WTC11 (cell line): ENCODE data around the gene MPV17L.
"Not testable (repeated sequence)": the region's sequence is repeated elsewhere in the genome, so short reads cannot be mapped to it uniquely, and the experiment has no call there.

Experiments used
- FOXJ3 ChIP-seq: sonication (generic); formaldehyde crosslinking; IDR thresholded peaks from 2 replicates; pipeline ENCODE4 v1.9.0; 2021; ENCODE audit warnings: missing genetic modification reagents, mild to moderate bottlenecking, borderline replicate concordance
- KAT7 ChIP-seq: sonication (generic); formaldehyde crosslinking; IDR thresholded peaks from 2 replicates; pipeline ENCODE4 v1.8.1; 2023; ENCODE audit warnings: missing genetic modification reagents, mild to moderate bottlenecking, borderline replicate concordance
- MXD4 ChIP-seq: fragments of 250-450 bp; sonication (Bioruptor Pico); IDR thresholded peaks from 2 replicates; pipeline ENCODE4 v1.8.0; 2021; ENCODE audit warnings: mild to moderate bottlenecking, moderate library complexity, borderline replicate concordance
- MYBL2 ChIP-seq: sonication (generic); formaldehyde crosslinking; IDR thresholded peaks from 2 replicates; pipeline ENCODE4 v1.8.1; 2023; ENCODE audit warnings: mild to moderate bottlenecking, moderate library complexity, missing genetic modification reagents
- NFE2L1 ChIP-seq: sonication (generic); formaldehyde crosslinking; IDR thresholded peaks from 2 replicates; pipeline ENCODE4 v1.8.1; 2023; ENCODE audit warnings: missing genetic modification reagents
- NR2C2 ChIP-seq: sonication (generic); formaldehyde crosslinking; IDR thresholded peaks from 2 replicates; pipeline ENCODE4 v1.8.0; 2022; ENCODE audit warnings: mild to moderate bottlenecking, missing genetic modification reagents
- OVOL2 ChIP-seq: fragments of 250-450 bp; sonication (Bioruptor Pico); IDR thresholded peaks from 2 replicates; pipeline ENCODE4 v1.9.0; 2021; ENCODE audit warnings: mild to moderate bottlenecking, borderline replicate concordance
- RELA ChIP-seq: sonication (generic); formaldehyde crosslinking; IDR thresholded peaks from 2 replicates; pipeline ENCODE4 v1.8.1; 2022; ENCODE audit warnings: missing genetic modification reagents, mild to moderate bottlenecking, borderline replicate concordance
- ZNF121 ChIP-seq: sonication (generic); formaldehyde crosslinking; IDR thresholded peaks from 2 replicates; pipeline ENCODE4 v1.8.0; 2023; ENCODE audit warnings: missing genetic modification reagents
- TF ChIP-seq, protein P1 (sequence below): sonication (generic); formaldehyde crosslinking; conservative IDR thresholded peaks from 2 replicates; pipeline ENCODE4 v1.8.1; 2022; ENCODE audit warnings: mild to moderate bottlenecking, missing genetic modification reagents
- TF ChIP-seq, protein P2 (sequence below): fragments of 250-450 bp; sonication (Bioruptor Pico); IDR thresholded peaks from 2 replicates; pipeline ENCODE4 v1.9.0; 2021; ENCODE audit warnings: mild to moderate bottlenecking, borderline replicate concordance
- TF ChIP-seq, protein P3 (sequence below): fragments of 200-600 bp; IDR thresholded peaks from 2 replicates; pipeline ENCODE4 v1.8.0; 2022; ENCODE audit warnings: antibody characterized with exemption
- TF ChIP-seq, protein P4 (sequence below): sonication (generic); formaldehyde crosslinking; IDR thresholded peaks from 2 replicates; pipeline ENCODE4 v1.8.1; 2023; ENCODE audit warnings: mild to moderate bottlenecking, missing genetic modification reagents, moderate library complexity

DNA sequence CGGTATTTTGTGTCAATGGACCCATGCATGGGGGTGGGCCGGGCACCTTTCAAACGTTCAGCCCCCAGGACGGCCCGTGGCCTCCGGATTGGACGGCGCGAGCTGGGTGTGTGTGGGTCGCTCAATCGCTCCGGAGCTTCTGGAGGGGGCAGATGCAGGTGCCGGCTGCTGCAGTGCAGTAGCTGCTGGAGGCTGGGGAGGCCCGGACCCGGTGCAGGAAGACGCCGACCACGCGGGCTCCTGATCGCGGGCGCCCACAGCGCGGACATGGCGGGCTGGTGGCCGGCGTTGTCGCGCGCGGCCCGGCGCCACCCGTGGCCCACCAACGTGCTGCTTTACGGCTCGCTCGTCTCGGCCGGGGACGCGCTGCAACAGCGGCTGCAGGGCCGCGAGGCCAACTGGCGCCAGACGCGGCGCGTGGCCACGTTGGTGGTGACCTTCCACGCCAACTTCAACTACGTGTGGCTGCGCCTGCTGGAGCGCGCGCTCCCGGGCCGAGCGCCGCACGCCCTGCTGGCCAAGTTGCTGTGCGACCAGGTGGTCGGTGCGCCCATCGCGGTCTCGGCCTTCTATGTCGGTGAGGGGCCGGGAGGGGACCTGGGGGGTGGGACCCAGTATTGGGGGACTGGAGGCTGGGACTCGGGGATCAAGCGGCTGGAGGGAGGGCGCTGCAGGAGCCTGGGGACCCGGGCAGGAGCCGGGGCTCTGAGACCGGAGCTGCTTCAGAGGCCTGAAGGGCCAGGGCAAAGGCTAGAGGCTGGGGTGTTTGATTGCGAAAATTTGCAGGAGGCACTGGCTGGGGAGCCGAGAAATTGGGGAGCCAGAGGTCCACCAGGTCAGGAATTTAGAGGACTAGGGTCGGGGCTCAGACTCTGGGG lies at the start of gene MPV17L:
- not testable (repeated sequence) for TF ChIP-seq OVOL2; MYBL2 (CRISPR knock-in tag); ZNF121 (CRISPR knock-in tag); RELA; KAT7; MXD4 (CRISPR knock-in tag); NFE2L1 (CRISPR knock-in tag); FOXJ3 (CRISPR knock-in tag); NR2C2
- TF ChIP-seq, protein P1, sequence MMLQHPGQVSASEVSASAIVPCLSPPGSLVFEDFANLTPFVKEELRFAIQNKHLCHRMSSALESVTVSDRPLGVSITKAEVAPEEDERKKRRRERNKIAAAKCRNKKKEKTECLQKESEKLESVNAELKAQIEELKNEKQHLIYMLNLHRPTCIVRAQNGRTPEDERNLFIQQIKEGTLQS (CRISPR knock-in tag), result not testable (repeated sequence)
- TF ChIP-seq, protein P2, sequence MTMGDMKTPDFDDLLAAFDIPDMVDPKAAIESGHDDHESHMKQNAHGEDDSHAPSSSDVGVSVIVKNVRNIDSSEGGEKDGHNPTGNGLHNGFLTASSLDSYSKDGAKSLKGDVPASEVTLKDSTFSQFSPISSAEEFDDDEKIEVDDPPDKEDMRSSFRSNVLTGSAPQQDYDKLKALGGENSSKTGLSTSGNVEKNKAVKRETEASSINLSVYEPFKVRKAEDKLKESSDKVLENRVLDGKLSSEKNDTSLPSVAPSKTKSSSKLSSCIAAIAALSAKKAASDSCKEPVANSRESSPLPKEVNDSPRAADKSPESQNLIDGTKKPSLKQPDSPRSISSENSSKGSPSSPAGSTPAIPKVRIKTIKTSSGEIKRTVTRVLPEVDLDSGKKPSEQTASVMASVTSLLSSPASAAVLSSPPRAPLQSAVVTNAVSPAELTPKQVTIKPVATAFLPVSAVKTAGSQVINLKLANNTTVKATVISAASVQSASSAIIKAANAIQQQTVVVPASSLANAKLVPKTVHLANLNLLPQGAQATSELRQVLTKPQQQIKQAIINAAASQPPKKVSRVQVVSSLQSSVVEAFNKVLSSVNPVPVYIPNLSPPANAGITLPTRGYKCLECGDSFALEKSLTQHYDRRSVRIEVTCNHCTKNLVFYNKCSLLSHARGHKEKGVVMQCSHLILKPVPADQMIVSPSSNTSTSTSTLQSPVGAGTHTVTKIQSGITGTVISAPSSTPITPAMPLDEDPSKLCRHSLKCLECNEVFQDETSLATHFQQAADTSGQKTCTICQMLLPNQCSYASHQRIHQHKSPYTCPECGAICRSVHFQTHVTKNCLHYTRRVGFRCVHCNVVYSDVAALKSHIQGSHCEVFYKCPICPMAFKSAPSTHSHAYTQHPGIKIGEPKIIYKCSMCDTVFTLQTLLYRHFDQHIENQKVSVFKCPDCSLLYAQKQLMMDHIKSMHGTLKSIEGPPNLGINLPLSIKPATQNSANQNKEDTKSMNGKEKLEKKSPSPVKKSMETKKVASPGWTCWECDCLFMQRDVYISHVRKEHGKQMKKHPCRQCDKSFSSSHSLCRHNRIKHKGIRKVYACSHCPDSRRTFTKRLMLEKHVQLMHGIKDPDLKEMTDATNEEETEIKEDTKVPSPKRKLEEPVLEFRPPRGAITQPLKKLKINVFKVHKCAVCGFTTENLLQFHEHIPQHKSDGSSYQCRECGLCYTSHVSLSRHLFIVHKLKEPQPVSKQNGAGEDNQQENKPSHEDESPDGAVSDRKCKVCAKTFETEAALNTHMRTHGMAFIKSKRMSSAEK (CRISPR knock-in tag), result not testable (repeated sequence)
- TF ChIP-seq, protein P3, sequence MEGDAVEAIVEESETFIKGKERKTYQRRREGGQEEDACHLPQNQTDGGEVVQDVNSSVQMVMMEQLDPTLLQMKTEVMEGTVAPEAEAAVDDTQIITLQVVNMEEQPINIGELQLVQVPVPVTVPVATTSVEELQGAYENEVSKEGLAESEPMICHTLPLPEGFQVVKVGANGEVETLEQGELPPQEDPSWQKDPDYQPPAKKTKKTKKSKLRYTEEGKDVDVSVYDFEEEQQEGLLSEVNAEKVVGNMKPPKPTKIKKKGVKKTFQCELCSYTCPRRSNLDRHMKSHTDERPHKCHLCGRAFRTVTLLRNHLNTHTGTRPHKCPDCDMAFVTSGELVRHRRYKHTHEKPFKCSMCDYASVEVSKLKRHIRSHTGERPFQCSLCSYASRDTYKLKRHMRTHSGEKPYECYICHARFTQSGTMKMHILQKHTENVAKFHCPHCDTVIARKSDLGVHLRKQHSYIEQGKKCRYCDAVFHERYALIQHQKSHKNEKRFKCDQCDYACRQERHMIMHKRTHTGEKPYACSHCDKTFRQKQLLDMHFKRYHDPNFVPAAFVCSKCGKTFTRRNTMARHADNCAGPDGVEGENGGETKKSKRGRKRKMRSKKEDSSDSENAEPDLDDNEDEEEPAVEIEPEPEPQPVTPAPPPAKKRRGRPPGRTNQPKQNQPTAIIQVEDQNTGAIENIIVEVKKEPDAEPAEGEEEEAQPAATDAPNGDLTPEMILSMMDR, result not testable (repeated sequence)
- TF ChIP-seq, protein P4, sequence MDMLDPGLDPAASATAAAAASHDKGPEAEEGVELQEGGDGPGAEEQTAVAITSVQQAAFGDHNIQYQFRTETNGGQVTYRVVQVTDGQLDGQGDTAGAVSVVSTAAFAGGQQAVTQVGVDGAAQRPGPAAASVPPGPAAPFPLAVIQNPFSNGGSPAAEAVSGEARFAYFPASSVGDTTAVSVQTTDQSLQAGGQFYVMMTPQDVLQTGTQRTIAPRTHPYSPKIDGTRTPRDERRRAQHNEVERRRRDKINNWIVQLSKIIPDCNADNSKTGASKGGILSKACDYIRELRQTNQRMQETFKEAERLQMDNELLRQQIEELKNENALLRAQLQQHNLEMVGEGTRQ (CRISPR knock-in tag), result peak; percentile 14; the same call in 1 of the 2 replicates
